GM19395 (cell line): ENCODE data around the gene PDZRN4.
A peak's percentile ranks its signal among the peaks of the same experiment; 100 is the strongest.
"Not testable (repeated sequence)": the region's sequence is repeated elsewhere in the genome, so short reads cannot be mapped to it uniquely, and the experiment has no call there.

Experiments used
- ATAC-seq: cut with Tn5 transposase; IDR thresholded peaks from one replicate; pipeline ENCODE4 v1.9.1; 2021; ENCODE audit warnings: mild to moderate bottlenecking, moderate library complexity; ENCODE audit not compliant: unreplicated experiment

PDZRN4 gene

GRCh38 chr12:41188058-41188840 lies at the start of gene PDZRN4:
TSS of gene PDZRN4 (plus strand) at chr12:41188320.
- ATAC-seq, result no peak

- no peak for ATAC-seq
Measured at GRCh38 chr12:41140117-41140516, 48.0 kb upstream of the PDZRN4 start.

- no peak for ATAC-seq
Measured at GRCh38 chr12:41141104-41141503, 47.0 kb upstream of the PDZRN4 start.

DNA sequence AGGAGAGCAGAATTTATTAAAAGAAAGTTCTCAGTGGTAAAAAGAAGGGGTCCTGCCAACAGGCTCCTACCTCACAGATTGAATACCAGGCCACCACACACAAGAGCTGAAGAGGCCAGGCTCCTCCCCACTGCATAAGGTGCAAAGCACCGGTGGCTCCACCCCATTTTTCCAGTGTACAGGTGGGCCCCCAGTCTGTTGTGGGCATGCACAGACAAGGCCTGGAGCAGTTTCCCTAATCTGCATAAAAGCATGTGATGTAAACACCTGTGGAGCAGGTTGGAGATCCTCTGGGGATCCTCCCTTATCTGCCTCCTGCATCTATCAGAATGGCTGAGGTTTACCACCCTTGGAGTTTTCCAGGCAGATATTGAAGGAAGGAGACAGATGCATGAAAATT lies 45.7 kb upstream of the PDZRN4 start:
- no peak for ATAC-seq

DNA sequence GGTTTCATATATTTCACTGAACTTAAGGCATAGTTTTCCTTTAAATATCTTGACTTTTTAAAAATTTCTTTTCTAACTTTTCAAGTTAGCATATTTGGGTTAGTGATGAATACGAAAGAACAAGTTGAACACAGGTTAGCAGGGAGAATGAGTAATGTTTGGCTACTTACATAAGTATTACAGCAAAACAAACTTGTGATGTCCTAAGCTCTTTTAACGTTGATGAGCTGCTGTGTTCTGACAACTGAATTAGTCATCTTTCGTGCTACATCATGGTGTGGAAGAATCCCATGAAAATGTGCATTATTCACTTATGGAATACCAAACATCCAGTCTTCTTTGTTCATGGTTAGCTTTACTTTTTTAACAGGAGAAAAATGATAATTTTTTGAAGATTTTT lies 36.3 kb upstream of the PDZRN4 start:
- no peak for ATAC-seq

DNA sequence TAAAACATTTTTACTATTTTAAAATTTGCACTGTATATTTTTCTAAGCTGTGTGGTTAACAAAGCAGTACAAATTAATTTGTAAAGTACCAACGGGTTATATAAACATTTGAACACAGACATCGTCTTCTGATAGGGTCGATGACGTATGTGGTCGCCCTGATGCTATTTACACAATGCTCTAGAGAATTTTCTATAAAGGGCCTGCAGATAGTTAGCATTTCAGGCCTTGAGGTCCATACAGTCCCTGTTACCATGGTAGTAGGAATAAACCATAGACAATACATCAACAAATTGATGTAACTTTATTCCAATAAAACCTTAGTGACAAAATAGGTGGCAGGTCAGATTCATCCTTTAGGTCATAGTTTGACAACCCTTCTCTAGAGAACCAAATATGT lies 25.7 kb upstream of the PDZRN4 start:
- no peak for ATAC-seq

DNA sequence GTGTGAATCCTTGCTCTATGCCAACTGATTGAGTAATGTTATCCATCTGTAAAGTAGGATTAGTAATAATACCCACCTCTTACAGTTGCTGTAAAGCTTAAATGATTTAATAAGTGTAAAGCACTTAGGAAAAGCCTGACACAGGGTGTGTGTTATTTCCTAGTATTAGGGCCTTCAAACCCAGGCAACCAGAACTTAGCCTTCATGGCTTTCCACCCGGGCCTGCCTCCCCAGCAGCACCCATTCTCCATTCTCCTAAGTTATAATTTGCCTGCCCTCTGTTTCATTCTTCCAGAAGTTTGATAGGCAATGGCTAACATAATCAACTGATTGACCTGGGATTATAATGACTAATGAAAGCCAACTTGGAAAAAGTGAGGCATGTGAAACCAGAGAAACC lies 20.4 kb upstream of the PDZRN4 start:
- no peak for ATAC-seq

DNA sequence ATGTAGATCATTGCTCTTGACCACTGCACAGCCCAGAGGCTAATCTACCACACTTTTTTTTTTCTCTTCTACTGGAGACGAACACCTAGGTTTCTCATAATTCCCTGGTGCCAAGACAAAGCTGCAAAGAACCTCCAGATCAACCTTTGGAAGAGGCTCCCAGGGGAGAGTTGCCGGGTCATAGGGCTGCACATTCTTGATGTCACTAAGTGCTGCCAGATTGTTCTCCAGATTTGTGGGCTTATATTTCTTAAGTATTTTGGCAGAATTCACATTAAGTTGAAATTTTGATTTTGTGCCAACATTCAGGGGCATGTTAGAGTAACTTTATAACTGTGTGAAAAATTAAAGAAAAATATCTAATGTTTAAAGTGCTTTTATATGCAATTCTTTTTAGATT lies 13.5 kb upstream of the PDZRN4 start:
- ATAC-seq, result no peak

GRCh38 chr12:41179507-41179906 lies 8.6 kb upstream of the PDZRN4 start:
- ATAC-seq, result not testable (repeated sequence)

DNA sequence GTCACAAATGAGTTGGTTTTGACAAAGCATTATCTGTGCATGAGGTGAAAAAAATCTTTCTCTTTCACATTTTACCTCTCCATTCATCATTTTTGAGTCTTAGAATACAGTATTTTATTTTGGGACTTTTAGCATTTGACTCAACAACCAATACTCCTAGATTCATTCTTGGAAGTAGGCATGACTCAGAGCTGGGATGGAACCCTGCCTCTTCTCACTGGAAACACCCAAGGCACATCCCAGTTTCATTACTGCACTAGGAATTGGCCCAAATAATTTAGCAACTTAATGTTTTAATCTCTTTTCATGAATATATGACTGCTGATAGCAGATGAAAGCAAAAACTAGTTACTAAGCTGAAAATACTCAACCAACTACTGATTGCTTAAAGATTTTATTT lies 3.3 kb upstream of the PDZRN4 start:
- no peak for ATAC-seq

DNA sequence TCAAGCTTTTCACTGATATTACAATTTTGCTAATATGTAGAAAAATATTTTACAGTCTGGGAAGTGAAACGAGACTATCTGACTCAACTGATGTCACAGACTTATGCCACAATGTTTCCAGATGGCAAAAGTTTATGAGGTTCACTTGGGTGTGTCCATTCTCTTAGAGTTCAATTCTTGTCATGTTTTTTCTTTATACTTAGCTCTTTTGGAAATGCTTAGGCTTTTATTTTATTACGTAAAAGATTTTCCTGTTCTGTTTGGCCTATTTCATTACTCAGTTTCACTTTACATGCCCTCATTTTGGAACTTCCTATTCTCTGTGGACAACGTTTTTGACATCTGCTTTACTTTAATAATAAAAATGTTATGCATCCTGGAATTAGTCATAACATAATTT lies 2.1 kb upstream of the PDZRN4 start:
- no peak for ATAC-seq

- ATAC-seq, result no peak
Measured at GRCh38 chr12:41188841-41189394, 798 bp downstream of the PDZRN4 start.

DNA sequence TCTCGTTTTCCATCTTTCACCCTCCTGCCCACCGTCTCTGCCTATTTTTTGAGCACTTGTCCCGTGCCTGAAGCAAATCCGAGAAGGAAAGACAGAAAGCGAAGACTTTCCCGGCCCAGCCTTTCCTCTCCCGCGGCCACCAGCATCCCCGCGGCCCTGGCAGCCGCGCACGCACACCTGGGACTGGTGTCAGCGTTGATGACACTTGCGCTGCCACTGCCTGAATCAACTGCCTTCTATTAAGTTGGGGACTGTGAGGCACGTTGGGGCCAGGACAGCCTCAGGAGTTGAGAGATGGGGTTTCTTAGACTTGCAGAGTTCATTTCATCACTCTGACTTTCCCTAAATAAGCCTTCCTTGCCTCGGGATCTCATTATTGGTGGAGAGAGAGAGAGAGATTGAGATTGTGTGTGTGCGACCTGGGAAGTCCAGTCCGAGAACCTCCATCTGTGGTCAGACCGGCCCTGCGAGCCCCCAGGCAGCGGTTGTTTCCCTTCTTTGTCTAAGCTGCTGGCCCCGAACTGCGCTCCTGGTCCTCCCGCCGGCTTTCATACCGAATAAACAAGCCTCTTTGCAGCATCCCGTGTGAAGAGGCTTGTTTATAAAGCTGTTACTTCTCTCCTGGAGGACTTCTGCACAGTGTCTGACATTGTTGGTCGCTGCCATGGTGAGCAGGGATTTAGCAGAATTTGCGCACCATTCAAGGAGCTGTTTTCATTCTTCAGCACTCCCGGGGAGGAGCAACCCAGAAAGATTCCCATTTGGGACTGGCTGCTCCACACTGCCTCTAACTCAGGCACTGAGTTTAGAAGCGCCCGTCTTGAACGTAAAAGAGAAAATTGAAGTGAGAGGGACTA lies 1.5 kb downstream of the PDZRN4 start:
- ATAC-seq, result no peak

- ATAC-seq, result no peak
Measured at GRCh38 chr12:41190338-41190737, 2.2 kb downstream of the PDZRN4 start.

DNA sequence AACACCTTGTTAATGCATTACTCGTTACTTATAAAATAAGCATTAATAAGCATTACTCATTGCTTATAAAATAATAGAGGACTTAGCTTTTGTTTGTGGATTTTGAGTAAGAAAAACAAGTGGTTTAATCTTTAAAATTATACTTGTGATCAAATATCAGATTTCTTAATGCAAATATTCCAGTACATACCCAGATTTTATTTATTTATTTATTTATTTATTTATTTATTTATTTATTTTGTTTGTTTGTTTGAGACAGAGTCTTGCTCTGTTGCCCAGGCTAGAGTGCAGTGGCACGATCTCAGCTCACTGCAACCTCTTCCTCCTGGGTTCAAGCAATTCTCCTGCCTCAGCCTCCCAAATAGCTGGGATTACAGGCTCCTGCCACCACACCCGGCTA lies 3.4 kb downstream of the PDZRN4 start:
- not testable (repeated sequence) for ATAC-seq

DNA sequence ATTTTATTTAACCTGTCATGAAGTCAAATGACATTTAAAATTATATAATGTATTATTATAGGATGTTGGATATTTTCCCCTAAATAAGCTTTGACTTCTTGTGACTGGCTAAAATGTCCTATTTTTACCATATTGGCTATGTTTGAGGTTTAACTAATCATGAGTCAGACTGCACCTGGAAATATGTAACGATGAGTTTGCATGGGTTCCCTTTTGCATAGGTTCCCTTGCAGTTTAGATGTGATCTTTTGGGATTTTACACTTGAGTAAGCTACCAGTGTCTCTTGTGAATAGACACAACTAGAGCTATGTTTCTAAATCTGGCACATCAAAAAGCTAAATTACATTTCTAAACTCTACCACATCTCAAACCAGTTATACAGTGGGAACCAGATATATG lies 5.2 kb downstream of the PDZRN4 start:
- no peak for ATAC-seq

DNA sequence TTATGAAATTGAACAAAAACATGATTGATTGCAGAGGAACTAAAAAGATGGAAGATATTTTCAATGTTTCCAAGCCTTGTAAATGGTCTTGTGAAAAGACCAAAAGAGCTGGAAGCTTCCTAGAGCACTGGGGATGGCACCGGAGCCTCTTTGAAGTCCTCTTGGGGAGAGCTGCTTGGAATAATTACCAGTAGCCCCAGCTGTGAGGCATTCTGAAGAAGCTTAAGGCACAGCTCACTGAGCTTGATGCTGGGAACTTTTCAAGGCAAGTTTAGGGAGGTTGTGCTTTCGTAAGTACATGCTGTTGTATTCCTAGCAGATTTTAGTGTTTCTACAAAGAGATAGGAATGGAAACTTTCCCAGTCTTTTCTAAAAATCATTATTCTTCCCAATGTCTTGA lies 13.9 kb downstream of the PDZRN4 start:
- no peak for ATAC-seq

GRCh38 chr12:41205070-41205709 lies 17.1 kb downstream of the PDZRN4 start:
- peak; percentile 65 for ATAC-seq

GRCh38 chr12:41206298-41206697 lies 18.2 kb downstream of the PDZRN4 start:
- no peak for ATAC-seq

- no peak for ATAC-seq
Measured at GRCh38 chr12:41211448-41211847, 23.3 kb downstream of the PDZRN4 start.

GRCh38 chr12:41212625-41213024 lies 24.5 kb downstream of the PDZRN4 start:
- ATAC-seq, result no peak
